Body of pancreas (tissue), 4 donors: Measurements from ENCODE around the gene RFX1. TPM values are rescaled to one million over a fixed set of nuclear protein-coding genes. Genes with fewer than 3 reads are reported as not detected.
"Not testable (repeated sequence)": the region's sequence is repeated elsewhere in the genome, so short reads cannot be mapped to it uniquely, and the experiment has no call there.

Experiments
- ATAC-seq: fragments of 150-250 bp; one replicate; pipeline ENCODE4 v1.9.1; 2016
- DNase-seq, 4 donors: peaks; one replicate each; pipeline ENCODE4 v3.0.0-alpha.2; 2019
- H3K27ac ChIP-seq, 4 donors: fragments of 200-600 bp; sonication (generic); 1 replicate in 3 of 4; 2 replicates in 1 of 4; pipeline versions ENCODE4 v1.5.1 to v1.6.1; 2016 to 2019; ENCODE audit warnings: mild to moderate bottlenecking in 1 of 4, mixed read lengths in 1 of 4, moderate library complexity in 1 of 4
- H3K27me3 ChIP-seq, 2 donors: fragments of 200-600 bp; sonication (generic); one replicate each; pipeline ENCODE4 v1.6.0; 2016; ENCODE audit warnings: mild to moderate bottlenecking in 1 of 2
- H3K36me3 ChIP-seq, 2 donors: fragments of 200-600 bp; sonication (generic); replicated peaks in 1 of 2; 2 replicates each; pipeline ENCODE4 v1.5.1; 2016; ENCODE audit warnings: low read depth in 2 of 2; ENCODE audit not compliant: insufficient read depth in 1 of 2
- H3K4me1 ChIP-seq: fragments of 200-600 bp; sonication (generic); one replicate; pipeline ENCODE4 v1.6.0; 2016
- H3K4me3 ChIP-seq, 2 donors: fragments of 200-600 bp; sonication (generic); 1 replicate in 1 of 2; 2 replicates in 1 of 2; pipeline ENCODE4 v1.5.1; 2016 to 2019
- H3K9me3 ChIP-seq, 3 donors: fragments of 200-600 bp; sonication (generic); 1 replicate in 2 of 3; 2 replicates in 1 of 3; pipeline ENCODE4 v1.5.1; 2016
- POLR2A ChIP-seq, 3 donors: fragments of 450-650 bp; IDR thresholded peaks; one replicate each; pipeline ENCODE4 v1.6.1; 2016; ENCODE audit warnings: antibody characterized with exemption in 3 of 3, mild to moderate bottlenecking in 2 of 3
- WGBS, 2 donors: methylation state at CpG; one replicate each; pipeline ENCODE4 v1.1.5; 2017; 5-methylcytosine and 5-hydroxymethylcytosine counted together
- intact Hi-C: fragments of 100-400 bp; cut with DNase I; formaldehyde crosslinking; loops from one replicate; pipeline ENCODE4 v1.15.1; 2023
- total RNA-seq, 2 donors: library from RNA; depleted of rRNA; stranded (reverse); fragments of >200 nt; gene quantifications; one replicate each; pipeline ENCODE4 v1.1.0, GENCODE V29; 2016
- TF ChIP-seq, protein P1 (sequence below), 7 experiments: fragments of 450-650 bp in 4 of 7; fragments of 200-600 bp in 3 of 7; sonication (generic) in 3 of 7; IDR thresholded peaks; one replicate each; pipeline ENCODE4 v1.5.1; 2016 to 2019; ENCODE audit warnings: antibody characterized with exemption in 7 of 7

RFX1 gene
- total RNA-seq, 2 donors from 2014 or later: 3.9 to 7.6 TPM

DNA sequence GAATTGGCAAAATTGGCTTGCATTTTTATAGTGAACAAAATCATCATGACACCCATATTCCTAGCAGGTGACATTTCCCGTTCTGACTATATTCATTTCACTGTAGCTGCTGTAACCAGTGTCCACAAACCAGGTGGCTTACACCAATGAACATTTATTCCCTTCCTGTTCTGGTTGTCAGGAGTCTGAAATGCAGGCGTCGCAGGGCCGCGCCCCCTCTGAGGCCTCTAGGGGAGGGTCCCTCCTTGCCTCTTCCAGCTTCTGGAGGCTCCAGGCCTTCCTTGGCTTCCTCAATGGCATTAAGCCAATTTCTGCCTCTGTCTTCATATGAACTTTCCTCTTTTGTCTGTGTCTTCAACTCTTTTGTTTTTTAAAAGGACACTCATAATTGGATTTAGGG lies 15.4 kb upstream of the RFX1 start:
- intact Hi-C loops: no loop called here
- Histone ChIP-seq H3K4me3 (no peak overlapping the region), H3K36me3 (no peaks in the 10 kb centered on the region), H3K4me1 (peaks cover 7% of the 10 kb centered on the region), H3K27me3 (no peaks in the 10 kb centered on the region), H3K27ac (no peak overlapping the region), H3K9me3 (no peaks in the 10 kb centered on the region)
- DNase-seq (no peak), ATAC-seq (no peak)
- 77 to 88% methylated on average over 5 of the region's 5 CpGs for WGBS, 2 donors
- TF ChIP-seq, protein P1, sequence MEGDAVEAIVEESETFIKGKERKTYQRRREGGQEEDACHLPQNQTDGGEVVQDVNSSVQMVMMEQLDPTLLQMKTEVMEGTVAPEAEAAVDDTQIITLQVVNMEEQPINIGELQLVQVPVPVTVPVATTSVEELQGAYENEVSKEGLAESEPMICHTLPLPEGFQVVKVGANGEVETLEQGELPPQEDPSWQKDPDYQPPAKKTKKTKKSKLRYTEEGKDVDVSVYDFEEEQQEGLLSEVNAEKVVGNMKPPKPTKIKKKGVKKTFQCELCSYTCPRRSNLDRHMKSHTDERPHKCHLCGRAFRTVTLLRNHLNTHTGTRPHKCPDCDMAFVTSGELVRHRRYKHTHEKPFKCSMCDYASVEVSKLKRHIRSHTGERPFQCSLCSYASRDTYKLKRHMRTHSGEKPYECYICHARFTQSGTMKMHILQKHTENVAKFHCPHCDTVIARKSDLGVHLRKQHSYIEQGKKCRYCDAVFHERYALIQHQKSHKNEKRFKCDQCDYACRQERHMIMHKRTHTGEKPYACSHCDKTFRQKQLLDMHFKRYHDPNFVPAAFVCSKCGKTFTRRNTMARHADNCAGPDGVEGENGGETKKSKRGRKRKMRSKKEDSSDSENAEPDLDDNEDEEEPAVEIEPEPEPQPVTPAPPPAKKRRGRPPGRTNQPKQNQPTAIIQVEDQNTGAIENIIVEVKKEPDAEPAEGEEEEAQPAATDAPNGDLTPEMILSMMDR (IDR thresholded peaks at IDR 0.05): no peak
- TF ChIP-seq POLR2A (IDR thresholded peaks at IDR 0.05): no peak

DNA sequence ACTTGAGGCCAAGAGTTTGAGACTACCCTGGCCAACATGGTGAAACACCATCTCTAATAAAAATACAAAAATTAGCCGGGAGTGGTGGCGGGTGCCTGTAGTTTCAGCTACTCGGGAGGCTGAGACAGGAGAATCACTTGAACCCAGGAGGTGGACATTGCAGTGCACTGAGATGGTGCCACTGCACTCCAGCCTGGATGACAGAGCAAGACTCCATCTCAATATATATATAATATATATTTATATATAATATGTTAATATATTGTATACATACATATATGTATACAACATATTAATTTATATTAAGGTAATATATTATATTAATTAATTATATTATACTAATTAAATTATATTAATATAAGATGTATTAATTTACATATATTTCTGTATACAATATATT lies 13.6 kb upstream of the RFX1 start:
- DNase-seq, H3K36me3 ChIP-seq, H3K4me3 ChIP-seq, intact Hi-C loops, H3K9me3 ChIP-seq, H3K27ac ChIP-seq, ATAC-seq, H3K27me3 ChIP-seq: not testable (repeated sequence)
- peaks cover 14% of the 10 kb centered on the region for H3K4me1 ChIP-seq
- 62 to 77% methylated on average over 3 of the region's 3 CpGs for WGBS, 2 donors

DNA sequence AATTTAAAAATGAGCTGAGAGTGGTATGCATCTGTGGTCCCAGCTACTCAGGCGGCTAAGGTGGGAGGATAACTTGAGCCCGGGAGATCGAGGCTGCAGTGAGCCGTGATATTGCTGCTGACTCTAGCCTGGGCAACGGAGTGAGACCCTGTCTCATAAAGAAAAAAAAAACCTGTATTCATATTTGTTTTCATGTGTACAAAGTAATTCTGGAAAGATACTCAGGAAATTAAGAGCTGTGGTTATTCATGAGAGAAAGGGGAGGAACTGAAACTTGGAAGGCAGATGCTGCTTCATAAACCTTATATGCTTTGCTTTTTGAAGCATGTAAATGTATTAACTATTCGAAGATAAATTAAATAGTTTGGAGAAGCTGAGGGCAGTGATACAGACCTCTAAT lies 13.0 kb upstream of the RFX1 start:
- Histone ChIP-seq H3K9me3 (no peaks in the 10 kb centered on the region), H3K27ac (no peak overlapping the region), H3K4me3 (no peak overlapping the region), H3K27me3 (no peaks in the 10 kb centered on the region), H3K4me1 (peaks cover 14% of the 10 kb centered on the region), H3K36me3 (no peaks in the 10 kb centered on the region)
- 69 to 80% methylated on average over 6 of the region's 6 CpGs for WGBS, 2 donors
- intact Hi-C loops: no loop called here
- no peak for DNase-seq
- no peak for ATAC-seq
- no peak for TF ChIP-seq POLR2A (IDR thresholded peaks at IDR 0.05)
- TF ChIP-seq, protein P1 (IDR thresholded peaks at IDR 0.05): no peak

DNA sequence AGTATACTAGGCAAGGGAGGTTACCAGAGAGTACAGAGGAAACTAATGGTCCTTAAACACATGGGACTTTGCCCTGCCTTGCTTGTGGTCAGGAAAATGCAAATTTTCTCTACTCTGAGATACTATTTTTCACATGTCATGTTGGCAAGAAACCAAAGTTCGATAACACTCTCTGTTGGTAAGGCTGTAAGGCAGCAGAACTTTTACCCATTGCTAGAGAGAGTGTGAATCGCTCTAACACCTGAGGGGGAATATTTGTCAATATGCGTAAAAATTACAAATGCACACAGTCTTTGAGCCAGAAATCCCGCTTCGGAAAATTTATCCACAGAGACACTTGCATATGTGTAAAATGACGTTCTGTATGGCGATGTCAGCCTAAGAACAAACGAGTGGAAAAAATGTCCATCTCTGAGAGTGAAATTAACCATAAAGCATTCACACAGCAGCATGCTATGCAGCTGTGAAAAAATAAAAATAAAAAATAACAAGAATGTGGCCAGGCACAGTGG lies 9.5 kb upstream of the RFX1 start:
- H3K36me3 ChIP-seq: no peaks in the 10 kb centered on the region
- peaks cover 7% of the 10 kb centered on the region for H3K4me1 ChIP-seq
- H3K4me3 ChIP-seq: no peak overlapping the region
- ATAC-seq (peak; percentile 84), DNase-seq (no peak)
- no peaks in the 10 kb centered on the region for H3K27me3 ChIP-seq
- no peaks in the 10 kb centered on the region for H3K9me3 ChIP-seq
- H3K27ac ChIP-seq: peak overlapping the region in 2 of 4 donors; percentile 4 to 44
- TF ChIP-seq, protein P1 (IDR thresholded peaks at IDR 0.05): no peak
- TF ChIP-seq POLR2A (IDR thresholded peaks at IDR 0.05): no peak
- intact Hi-C loops: no loop called here
- WGBS, 2 donors: 13 to 25% methylated on average over 8 of the region's 8 CpGs

DNA sequence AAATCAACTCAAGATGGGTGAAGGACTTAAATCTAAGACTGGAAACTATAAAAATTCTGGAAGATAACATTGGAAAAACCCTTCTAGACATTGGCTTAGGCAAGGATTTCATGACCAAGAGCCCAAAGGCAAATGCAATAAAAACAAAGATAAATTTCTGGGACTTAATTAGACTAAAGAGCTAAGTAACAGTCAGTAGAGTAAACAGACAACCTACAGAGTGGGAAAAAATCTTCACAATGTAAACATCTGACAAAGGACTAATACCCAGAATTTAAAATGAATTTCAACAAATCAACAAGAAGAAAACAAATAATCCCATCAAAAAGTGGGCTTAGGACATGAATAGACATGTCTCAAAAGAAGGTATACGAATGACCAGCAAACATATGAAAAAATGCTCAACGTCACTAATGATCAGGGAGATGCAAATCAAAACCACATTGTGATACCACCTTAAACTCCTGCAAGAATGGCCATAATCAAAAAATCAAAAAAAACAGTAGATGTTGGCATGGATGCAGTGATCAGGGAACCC lies 6.3 kb upstream of the RFX1 start:
- TF ChIP-seq POLR2A (IDR thresholded peaks at IDR 0.05): no peak
- TF ChIP-seq, protein P1 (IDR thresholded peaks at IDR 0.05): no peak
- no peaks in the 10 kb centered on the region for H3K36me3 ChIP-seq
- DNase-seq: no peak
- no peak for ATAC-seq
- intact Hi-C loops: no loop called here
- peaks cover 7% of the 10 kb centered on the region for H3K4me1 ChIP-seq
- H3K27me3 ChIP-seq: no peaks in the 10 kb centered on the region
- WGBS, 2 donors: 80 to 83% methylated on average over 2 of the region's 2 CpGs
- H3K27ac ChIP-seq: no peak overlapping the region
- H3K9me3 ChIP-seq: no peaks in the 10 kb centered on the region
- no peak overlapping the region for H3K4me3 ChIP-seq
